NCI-H187 treated with DMSO at 0.1 percent for 48 hours (cell line): ENCODE measurements around the gene FEM1A.
"Not testable (repeated sequence)": the region's sequence is repeated elsewhere in the genome, so short reads cannot be mapped to it uniquely, and the experiment has no call there.

Experiments used
- DNase-seq: peaks from one replicate; lab custom pipeline; 2025; lab: John Stamatoyannopoulos, UW

FEM1A gene

GRCh38 chr19:4774136-4774535 lies 17.4 kb upstream of the FEM1A start:
- no peak for DNase-seq

GRCh38 chr19:4775627-4776152 lies 15.8 kb upstream of the FEM1A start:
- no peak for DNase-seq

DNA sequence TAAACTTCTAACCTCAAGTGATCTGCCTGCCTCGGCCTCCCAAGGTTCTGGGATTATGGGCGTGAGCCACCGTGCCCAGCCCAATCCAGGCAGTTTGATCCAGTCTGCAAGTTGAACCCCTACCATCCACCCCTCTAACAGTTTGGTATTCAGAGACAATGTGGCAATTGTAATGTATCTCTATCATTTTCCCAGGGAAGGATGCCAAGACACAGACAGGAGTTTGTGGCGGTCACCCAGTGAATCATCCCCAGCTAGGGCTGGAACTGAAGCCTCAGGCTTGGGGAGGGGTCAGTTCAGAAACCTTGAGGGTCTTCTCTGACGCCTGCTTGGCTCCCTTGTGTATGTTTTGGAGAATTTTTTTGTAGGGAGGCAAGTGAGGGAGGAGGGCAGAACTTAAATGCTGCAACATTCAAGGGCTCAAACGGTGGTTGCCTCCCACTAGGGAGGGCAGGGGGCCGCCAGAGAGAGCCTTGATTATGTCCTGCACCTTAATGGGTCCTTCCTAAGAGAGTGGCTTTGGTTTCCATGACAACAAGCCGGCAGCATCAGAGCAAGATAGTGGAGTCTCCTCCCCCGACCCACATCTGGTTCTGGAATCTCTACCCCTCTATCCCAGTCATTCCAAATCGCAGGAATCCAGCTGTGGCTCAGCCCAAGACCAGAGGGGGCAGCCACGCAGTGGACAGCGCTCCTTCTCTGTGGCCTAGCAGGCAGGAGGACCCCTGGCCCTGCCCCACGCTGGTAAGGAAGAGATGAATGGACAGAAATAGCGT lies 14.9 kb upstream of the FEM1A start:
- no peak for DNase-seq

DNA sequence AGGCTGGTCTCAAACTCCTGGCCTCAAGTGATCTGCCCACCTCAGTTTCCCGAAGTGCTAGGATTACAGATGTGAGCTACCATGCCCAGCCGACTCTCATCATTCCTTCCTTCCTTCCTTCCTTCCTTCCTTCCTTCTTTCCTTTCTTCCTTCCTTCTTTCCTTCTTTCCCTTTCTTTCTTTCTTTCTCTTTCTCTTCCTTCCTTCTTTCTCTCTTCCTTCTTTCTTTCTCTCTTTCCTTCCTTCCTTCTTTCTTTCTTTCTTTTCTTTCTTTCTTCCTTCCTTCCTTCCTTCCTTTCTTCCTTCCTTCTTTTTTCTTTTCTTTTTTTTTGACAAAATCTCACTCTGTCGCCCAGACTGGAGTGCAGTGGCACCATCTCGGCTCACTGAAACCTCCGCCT lies 13.4 kb upstream of the FEM1A start:
- DNase-seq, result not testable (repeated sequence)

DNA sequence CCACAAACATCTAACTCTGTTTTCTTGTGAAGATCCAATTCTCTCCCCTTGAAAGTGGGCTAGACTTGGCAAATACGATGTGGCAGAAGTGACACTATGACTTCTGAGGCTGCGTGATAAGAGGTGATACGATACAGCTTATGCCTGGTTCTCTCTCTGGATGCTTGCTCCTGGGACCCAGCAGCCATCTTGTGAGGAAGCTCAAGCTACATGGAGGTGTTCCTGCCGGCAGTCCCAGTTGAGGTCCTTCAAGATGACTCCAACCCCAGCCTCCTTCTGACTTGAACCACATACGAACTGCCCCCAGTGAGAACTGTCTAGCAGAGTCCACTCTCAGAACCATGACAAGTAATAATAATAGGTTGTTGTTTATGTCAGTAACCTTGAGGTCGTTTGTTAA lies 10.7 kb upstream of the FEM1A start:
- DNase-seq, result no peak

- no peak for DNase-seq
Measured at GRCh38 chr19:4781801-4782200, 9.7 kb upstream of the FEM1A start.

DNA sequence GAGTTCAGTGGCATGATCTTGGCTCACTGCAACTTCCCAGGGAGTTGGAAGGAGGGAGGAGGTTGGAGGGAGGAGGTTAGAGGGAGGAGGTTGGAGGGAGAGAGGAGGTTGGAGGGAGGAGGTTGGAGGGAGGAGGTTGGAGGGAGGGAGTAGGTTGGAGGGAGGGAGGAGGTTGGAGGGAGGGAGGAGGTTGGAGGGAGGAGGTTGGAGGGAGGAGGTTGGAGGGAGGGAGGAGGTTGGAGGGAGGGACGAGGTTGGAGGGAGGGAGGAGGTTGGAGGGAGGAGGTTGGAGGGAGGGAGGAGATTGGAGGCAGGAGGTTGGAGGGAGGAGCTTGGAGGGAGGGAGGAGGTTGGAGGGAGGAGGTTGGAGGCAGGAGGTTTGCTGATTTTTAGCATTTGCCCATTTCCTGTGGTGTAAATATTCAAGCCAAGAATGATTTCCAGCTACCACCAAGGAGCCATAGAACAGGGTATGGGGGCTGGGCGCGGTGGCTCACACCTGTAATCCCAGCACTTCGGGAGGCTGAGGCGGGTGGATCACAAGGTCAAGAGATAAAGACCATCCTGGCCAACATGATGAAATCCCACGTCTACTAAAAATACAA lies 5.0 kb upstream of the FEM1A start:
- not testable (repeated sequence) for DNase-seq

DNA sequence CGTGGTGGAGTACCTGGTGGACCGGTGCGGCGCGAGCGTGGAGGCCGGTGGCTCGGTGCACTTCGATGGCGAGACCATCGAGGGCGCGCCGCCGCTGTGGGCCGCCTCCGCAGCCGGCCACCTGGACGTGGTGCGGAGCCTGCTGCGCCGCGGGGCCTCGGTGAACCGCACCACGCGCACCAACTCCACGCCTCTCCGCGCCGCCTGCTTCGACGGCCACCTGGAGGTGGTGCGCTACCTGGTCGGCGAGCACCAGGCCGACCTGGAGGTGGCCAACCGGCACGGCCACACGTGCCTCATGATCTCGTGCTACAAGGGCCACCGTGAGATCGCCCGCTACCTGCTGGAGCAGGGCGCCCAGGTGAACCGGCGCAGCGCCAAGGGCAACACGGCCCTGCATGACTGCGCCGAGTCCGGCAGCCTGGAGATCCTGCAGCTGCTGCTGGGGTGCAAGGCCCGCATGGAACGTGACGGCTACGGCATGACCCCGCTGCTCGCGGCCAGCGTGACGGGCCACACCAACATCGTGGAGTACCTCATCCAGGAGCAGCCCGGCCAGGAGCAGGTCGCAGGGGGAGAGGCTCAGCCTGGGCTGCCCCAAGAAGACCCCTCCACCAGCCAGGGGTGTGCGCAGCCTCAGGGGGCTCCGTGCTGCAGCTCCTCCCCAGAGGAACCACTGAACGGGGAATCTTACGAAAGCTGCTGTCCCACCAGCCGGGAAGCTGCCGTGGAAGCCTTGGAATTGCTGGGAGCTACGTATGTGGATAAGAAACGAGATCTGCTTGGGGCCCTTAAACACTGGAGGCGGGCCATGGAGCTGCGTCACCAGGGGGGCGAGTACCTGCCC lies 708 bp downstream of the FEM1A start:
- DNase-seq, result not testable (repeated sequence)

DNA sequence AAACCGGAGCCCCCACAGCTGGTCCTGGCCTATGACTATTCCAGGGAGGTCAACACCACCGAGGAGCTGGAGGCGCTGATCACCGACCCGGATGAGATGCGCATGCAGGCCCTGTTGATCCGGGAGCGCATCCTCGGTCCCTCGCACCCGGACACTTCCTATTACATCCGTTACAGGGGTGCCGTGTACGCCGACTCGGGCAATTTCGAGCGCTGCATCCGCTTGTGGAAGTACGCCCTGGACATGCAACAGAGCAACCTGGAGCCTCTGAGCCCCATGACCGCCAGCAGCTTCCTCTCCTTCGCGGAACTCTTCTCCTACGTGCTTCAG lies 1.3 kb downstream of the FEM1A start:
- not testable (repeated sequence) for DNase-seq

- not testable (repeated sequence) for DNase-seq
Measured at GRCh38 chr19:4793278-4793677, 1.7 kb downstream of the FEM1A start.

GRCh38 chr19:4794971-4795370 lies 3.4 kb downstream of the FEM1A start:
- no peak for DNase-seq

GRCh38 chr19:4795400-4795799 lies 3.9 kb downstream of the FEM1A start:
- no peak for DNase-seq

- no peak for DNase-seq
Measured at GRCh38 chr19:4800591-4801081, 9.1 kb downstream of the FEM1A start.

DNA sequence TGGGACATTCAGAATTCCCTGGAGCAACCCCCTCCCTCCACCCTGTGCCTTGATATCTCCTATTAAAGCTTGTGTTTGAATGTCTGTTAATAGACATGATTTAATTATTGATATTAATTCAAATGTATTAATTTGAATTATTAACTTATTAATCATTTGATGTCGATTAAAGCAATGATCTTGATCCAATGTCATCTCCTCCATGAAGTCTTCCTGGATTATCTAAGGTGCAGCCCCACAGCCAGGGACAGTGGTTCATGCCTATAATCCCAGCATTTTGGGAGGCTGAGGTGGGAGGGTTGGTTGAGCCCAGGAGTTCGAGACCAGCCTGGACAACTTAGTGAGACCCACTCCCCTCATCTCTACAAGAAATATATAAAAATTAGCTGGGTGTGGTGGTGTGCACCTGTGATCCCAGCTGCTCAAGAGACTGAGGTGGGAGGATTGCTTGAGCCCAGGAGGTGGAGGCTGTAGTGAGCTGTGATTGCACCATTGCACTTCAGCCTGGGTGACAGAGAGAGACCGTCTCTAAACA lies 9.6 kb downstream of the FEM1A start:
- no peak for DNase-seq

- no peak for DNase-seq
Measured at GRCh38 chr19:4802711-4803110, 11.2 kb downstream of the FEM1A start.

DNA sequence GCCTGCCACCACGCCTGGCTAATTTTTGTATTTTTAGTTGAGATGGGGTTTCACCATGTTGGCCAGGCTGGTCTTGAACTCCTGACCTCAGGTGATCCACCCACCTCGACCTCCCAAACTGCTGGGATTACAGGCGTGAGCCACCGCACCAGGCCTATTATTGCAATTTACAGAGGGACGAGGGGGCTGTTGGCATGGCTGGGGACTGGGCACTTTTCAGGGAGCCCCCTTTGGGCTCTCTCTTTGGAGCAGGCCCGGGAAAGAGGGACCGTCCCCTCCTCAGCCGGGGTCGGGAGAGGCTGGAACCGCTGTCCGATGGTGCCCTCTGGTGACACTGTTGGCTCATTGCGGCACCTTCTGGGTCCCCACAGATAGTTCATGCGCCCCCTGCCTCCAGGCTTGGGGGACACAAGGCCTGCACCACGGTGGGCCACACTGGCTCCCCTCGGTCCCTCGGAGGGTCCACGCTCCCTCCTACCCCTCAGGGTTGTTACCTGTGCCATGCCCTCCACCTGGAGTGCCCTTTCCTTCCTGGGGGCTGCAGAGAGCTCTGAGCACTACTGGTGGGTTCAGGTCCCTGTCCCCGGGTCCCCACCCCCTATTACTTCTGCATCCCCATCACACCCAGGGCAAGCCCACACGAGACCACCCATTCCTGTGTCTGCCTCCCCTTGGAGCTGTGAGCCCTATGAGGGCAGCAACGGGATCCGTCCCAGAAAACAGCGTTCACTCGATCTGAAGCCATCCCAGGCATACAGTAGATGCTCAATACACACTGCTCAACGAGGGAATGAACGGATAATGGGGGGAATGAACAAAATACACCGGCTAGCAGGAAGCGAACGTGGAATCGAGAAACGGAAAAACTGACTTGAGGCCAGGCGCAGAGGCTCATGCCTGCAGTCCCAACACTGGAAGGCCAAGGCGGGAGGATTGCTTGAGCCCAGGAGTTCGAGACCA lies 12.5 kb downstream of the FEM1A start:
- no peak for DNase-seq

GRCh38 chr19:4805140-4805539 lies 13.6 kb downstream of the FEM1A start:
- DNase-seq, result not testable (repeated sequence)

GRCh38 chr19:4806384-4806783 lies 14.8 kb downstream of the FEM1A start:
- no peak for DNase-seq

DNA sequence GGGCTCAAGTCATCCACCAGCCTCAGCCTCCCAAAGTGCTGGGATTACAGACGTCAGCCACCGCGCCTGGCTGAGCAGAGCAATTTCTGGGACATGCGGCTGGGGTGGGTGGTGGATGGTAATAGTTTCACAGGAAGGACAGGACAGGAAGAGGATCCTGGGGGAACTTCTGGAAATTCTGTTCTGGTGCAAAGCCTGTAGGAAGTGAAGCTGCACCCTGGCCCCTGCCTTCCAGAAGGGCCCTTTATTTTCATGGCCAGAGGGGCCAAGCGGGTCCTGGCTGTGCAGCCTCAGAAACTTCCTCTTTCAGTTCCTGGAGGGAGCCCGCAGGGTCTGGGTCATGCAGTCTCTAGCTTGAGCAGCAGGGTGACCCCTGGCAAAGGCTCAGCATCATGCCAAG lies 15.7 kb downstream of the FEM1A start:
- no peak for DNase-seq

DNA sequence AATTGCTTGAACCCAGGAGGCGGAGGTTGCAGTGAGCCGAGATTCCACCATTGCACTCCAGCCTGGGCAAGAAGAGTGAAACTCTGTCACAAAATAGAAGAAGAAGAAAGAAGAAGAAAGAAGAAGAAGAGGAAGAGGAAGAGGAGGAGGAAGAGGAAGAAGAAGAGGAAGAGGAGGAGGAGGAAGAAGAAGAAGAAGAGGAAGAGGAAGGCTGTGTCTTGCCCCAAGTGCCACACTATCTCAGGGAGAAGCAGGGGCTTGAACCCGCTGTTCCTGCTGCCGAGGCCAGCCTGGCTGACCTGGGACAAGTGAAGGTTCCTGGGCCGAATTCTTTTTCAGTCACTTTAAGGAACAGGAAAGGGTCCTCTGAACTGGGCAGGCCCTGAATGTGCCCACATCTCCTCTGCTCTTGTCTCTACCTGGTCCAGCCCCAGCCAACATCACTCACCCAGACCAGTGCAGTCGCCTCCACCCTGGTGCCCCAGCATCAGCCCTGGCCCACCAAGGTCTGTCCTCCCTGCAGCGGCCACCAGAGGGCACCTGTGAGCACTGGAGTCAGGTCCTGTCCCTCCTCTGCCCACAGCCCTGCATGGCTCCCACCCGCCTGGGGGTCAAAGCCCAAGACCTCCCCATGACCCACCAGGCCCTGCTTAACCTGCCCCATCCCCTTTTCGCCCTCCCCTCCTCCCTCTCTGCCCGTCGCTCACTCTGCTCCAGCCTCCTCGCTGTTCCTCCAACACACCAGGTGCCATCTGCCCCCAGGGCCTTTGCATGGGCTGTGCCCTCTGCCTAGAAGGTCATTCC lies 20.0 kb downstream of the FEM1A start:
- no peak for DNase-seq
